Fibroblast of pulmonary artery (primary cell): ENCODE results near the gene TNNT2.

Source experiments
- DNase-seq: peaks from one replicate; pipeline ENCODE4 v3.0.0-alpha.2; 2010; ENCODE audit warnings: low read depth
- H3K4me3 ChIP-seq: replicated peaks from 2 replicates; pipeline ENCODE4 v1.5.1; 2011; ENCODE audit warnings: low read depth, mild to moderate bottlenecking, control low read depth, low read length, moderate library complexity
- CTCF ChIP-seq: IDR thresholded peaks from 2 replicates; pipeline ENCODE4 v1.5.1; 2011; ENCODE audit warnings: mild to moderate bottlenecking, control low read depth, low read length, inconsistent platforms; ENCODE audit errors: missing control alignments

Gene TNNT2

DNA sequence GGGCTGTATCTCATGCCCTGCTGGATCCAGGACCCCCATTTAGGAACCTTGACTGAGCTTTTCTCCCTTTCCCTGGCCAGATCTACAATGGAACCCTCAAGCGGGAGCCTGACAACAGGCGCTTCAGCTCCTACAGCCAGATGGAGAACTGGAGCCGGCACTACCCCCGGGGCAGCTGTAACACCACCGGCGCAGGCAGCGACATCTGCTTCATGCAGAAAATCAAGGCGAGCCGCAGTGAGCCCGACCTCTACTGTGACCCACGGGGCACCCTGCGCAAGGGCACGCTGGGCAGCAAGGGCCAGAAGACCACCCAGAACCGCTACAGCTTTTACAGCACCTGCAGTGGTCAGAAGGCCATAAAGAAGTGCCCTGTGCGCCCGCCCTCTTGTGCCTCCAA is 64.4 kb downstream of the TNNT2 start:
- no peak for TF ChIP-seq CTCF
- no peak overlapping the region for H3K4me3 ChIP-seq
- DNase-seq, result no peak

GRCh38 chr1:201312298-201312697 is 65.2 kb downstream of the TNNT2 start:
- H3K4me3 ChIP-seq, result no peak overlapping the region
- no peak for DNase-seq
- no peak for TF ChIP-seq CTCF

DNA sequence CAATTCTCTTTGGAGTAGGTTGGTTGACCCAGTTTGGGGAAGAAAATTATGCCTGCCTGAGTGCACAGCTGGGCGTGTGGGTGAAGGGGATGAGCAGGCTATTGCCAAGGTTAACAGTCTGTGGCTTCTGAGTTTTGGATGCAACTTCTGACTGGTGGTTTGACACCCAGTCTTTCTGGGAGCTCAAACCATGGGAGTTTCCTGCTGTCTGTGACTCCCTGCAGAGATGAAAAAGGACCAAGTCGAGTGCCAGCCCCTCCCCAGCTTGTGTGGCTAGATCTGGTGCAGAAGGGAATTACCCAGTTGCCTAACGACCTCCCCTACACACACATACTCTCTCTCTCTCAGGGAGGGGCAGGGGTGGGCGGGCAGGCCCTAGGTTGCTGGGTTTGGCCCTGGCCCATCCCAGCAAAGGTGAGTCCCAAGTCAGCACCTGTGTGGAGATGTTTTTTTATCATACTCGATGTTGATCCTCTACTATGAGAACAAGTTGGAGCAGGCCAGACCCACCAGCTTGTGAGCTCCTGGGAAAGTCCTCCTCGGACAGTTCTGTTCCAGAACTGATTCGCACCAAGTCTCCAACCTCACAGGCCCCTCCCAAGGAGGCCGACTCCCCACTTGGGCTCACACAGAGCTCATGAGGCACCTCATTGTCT is 66.0 kb downstream of the TNNT2 start:
- no peak for DNase-seq
- no peak overlapping the region for H3K4me3 ChIP-seq
- TF ChIP-seq CTCF, result no peak

DNA sequence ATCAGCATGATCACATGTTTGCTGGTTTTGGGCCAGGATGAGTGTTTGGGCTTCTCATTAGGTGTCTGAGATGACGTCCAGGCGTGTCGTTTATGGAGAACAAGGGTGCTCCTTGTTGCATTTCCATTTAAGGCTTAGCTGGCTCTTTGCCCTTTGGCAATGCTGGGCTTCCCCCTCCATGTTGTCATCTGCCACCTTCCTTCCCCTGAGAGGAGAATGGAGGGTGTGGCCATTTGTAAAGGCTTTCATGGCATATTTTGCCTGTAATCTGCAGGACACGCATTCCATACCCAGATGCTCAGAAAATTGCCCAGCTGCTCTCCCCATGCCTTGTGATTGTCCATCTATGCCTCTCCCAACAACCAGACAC is 66.5 kb downstream of the TNNT2 start:
- no peak for TF ChIP-seq CTCF
- no peak for DNase-seq
- H3K4me3 ChIP-seq, result no peak overlapping the region

DNA sequence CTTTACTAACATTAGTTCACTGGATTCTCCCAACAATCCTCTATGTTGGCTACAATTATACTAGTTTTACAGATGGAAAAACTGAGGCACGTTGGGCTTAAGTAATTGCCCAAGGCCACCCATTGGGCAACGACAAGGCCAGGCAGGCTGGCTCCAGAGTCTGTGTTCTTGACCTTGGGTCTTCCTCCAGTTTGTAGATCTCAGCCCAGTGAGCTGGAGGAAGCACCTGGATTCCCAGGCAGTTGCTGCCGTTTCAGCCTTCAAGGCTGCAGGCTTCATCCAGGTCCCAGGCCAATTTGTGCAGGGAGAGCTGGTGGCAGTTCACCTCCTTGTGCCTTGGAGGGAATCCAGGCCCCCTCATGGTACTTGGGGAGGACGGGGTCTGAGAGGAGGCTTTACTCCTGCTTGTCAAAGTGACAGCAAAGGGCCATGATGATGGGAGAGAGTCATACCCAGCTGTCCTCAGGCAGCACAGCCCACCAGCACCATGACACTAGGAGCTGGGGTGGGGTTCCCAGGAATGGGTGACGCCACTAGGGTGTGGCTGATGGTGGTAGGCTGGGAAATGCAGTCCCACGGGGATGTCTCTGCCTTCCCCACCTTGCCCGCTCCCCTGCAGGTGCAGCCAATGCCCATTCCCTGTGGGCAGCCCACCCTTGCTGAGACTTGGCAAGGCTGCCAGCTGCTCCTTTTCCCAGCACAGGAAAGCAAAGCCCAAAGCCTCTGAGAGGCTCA is 67.1 kb downstream of the TNNT2 start:
- H3K4me3 ChIP-seq, result no peak overlapping the region

DNA sequence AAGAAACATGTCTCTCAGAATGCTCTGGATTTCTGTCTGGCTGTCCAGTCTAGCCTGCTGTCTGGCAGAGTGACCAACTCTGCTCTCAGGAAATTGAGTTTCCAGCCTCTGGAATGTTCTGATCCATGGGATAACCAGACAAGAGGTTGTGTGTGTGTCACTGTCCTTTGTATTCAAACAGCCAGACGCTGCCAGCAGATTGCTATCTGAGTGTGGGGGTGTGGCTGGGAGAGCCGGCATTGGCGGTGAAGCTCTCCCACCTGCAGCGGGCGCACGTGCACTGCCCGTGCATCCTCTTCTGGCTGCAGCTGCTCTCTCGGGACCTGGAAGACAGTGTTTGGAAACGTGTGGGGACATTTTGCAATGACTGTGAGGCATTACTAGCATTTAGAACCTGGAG is 68.1 kb downstream of the TNNT2 start:
- TF ChIP-seq CTCF, result no peak
- no peak overlapping the region for H3K4me3 ChIP-seq
- peak; percentile 32 for DNase-seq

More for the DNA sequence above, 67.1 kb downstream of the TNNT2 start:
- DNase-seq, result no peak
- TF ChIP-seq CTCF, result no peak
